Caco-2 (cell line): ENCODE data around the gene CACNG4. TPM values are rescaled to one million over a fixed set of nuclear protein-coding genes. Genes with fewer than 3 reads are reported as not detected.
"Not testable (repeated sequence)": the region's sequence is repeated elsewhere in the genome, so short reads cannot be mapped to it uniquely, and the experiment has no call there.

Experiments used
- BruUV-seq: library from RNA; stranded (reverse); fragments of 400-500 nt; replicated peaks from 2 replicates; lab custom pipeline; 2021; lab: Mats Ljungman, UMichigan
- CTCF ChIA-PET: fragments of 300-600 bp; sonication (Branson Sonifier 250); formaldehyde crosslinking; loops from one replicate; lab custom pipeline; 2022; ENCODE audit warnings: antibody characterized with exemption; lab: Charles Lee
- POLR2A ChIA-PET: fragments of 300-600 bp; sonication (Branson Sonifier 250); formaldehyde crosslinking; loops from one replicate; lab custom pipeline; 2022; ENCODE audit warnings: antibody characterized with exemption; lab: Charles Lee
- DNase-seq, 2 experiments: peaks; one replicate each; pipeline versions ENCODE4 v3.0.0 to v3.0.0-alpha.2; 2020 to 2022
- H3K27me3 ChIP-seq: replicated peaks from 2 replicates; pipeline ENCODE4 v1.6.0; 2011; ENCODE audit warnings: low read length; ENCODE audit not compliant: control insufficient read depth, insufficient read depth
- H3K36me3 ChIP-seq: 2 replicates; pipeline ENCODE4 v1.5.1; 2011; ENCODE audit warnings: low read length; ENCODE audit not compliant: control insufficient read depth, insufficient read depth
- H3K4me1 ChIP-seq: fragments of 250-450 bp; sonication (Bioruptor Pico); 2 replicates; pipeline ENCODE4 v1.5.1; 2020; ENCODE audit warnings: mild to moderate bottlenecking
- H3K4me3 ChIP-seq: 2 replicates; pipeline ENCODE4 v1.5.1; 2011; ENCODE audit warnings: low read depth, mild to moderate bottlenecking, control low read depth, low read length
- H3K9me3 ChIP-seq: fragments of 250-450 bp; sonication (Bioruptor Pico); 2 replicates; pipeline ENCODE4 v1.5.1; 2020; ENCODE audit warnings: mild to moderate bottlenecking, moderate library complexity
- H3K27ac Mint-ChIP-seq: one replicate; pipeline ENCODE4 v1.8.0; 2022; ENCODE audit warnings: mixed read lengths; ENCODE audit not compliant: unreplicated experiment
- H3K27me3 Mint-ChIP-seq: one replicate; pipeline ENCODE4 v1.8.0; 2022; ENCODE audit warnings: mixed read lengths; ENCODE audit not compliant: insufficient read depth, unreplicated experiment
- H3K36me3 Mint-ChIP-seq: one replicate; pipeline ENCODE4 v1.8.0; 2022; ENCODE audit warnings: mild to moderate bottlenecking, mixed read lengths; ENCODE audit not compliant: insufficient read depth, unreplicated experiment
- H3K4me1 Mint-ChIP-seq: one replicate; pipeline ENCODE4 v1.8.0; 2022; ENCODE audit warnings: low read depth, mixed read lengths; ENCODE audit not compliant: unreplicated experiment
- H3K4me3 Mint-ChIP-seq: one replicate; pipeline ENCODE4 v1.8.0; 2022; ENCODE audit warnings: mild to moderate bottlenecking, moderate library complexity, mixed read lengths; ENCODE audit not compliant: unreplicated experiment
- H3K9me3 Mint-ChIP-seq: one replicate; pipeline ENCODE4 v1.8.0; 2022; ENCODE audit warnings: mixed read lengths; ENCODE audit not compliant: unreplicated experiment
- CTCF ChIP-seq, 2 experiments: fragments of 200-600 bp in 1 of 2; IDR thresholded peaks; 1 replicate in 1 of 2; 2 replicates in 1 of 2; pipeline versions ENCODE4 v1.5.1 to v1.8.0; 2011 to 2022; ENCODE audit warnings: antibody characterized with exemption in 1 of 2, control low read depth in 1 of 2, inconsistent platforms in 1 of 2, low read depth in 1 of 2, low read length in 1 of 2, mild to moderate bottlenecking in 1 of 2, moderate library complexity in 1 of 2; ENCODE audit not compliant: insufficient read depth in 1 of 2, severe bottlenecking in 1 of 2, unreplicated experiment in 1 of 2
- intact Hi-C: fragments of 100-400 bp; cut with micrococcal nuclease; formaldehyde crosslinking; loops from one replicate; pipeline ENCODE4 v1.10.0; 2022; ENCODE audit not compliant: unreplicated experiment
- total RNA-seq: library from RNA; stranded (reverse); gene quantifications from 2 replicates; pipeline ENCODE4 v1.2.3, GENCODE V29; 2022

The CACNG4 gene
- total RNA-seq, 1 experiment from 2014 or later, result 12.8 TPM

GRCh38 chr17:66970797-66971196, 6.3 kb downstream of the CACNG4 start:
- H3K9me3 ChIP-seq, result no peaks in the 10 kb centered on the region
- TF ChIP-seq CTCF (IDR thresholded peaks at IDR 0.05; ENCODE audit: insufficient read depth in 1 of 2, low read depth in 1 of 2, low read length in 1 of 2, severe bottlenecking in 1 of 2, unreplicated experiment in 1 of 2), result no peak
- no peak overlapping the region for H3K4me3 ChIP-seq
- Mint-ChIP-seq H3K36me3 (peaks cover 7% of the 10 kb centered on the region), H3K4me1 (peaks cover 32% of the 10 kb centered on the region), H3K27me3 (no peaks in the 10 kb centered on the region), H3K9me3 (no peaks in the 10 kb centered on the region), H3K4me3 (no peak overlapping the region), H3K27ac (peak overlapping the region; percentile 43)
- H3K27me3 ChIP-seq, result no peaks in the 10 kb centered on the region
- intact Hi-C loops, result no loop called here
- DNase-seq, result no peak
- H3K36me3 ChIP-seq, result peaks cover 2% of the 10 kb centered on the region; the same call in 1 of the 2 replicates
- POLR2A ChIA-PET, result no interaction called here
- CTCF ChIA-PET, result interaction anchor here (0.5 to 0.9 kb wide), 2 partner anchors 19 to 127 kb away, joined by 3 read pairs; no protein-coding TSS in a partner anchor
- BruUV-seq, result no TSS peak
- H3K4me1 ChIP-seq, result peaks cover 40% of the 10 kb centered on the region

DNA sequence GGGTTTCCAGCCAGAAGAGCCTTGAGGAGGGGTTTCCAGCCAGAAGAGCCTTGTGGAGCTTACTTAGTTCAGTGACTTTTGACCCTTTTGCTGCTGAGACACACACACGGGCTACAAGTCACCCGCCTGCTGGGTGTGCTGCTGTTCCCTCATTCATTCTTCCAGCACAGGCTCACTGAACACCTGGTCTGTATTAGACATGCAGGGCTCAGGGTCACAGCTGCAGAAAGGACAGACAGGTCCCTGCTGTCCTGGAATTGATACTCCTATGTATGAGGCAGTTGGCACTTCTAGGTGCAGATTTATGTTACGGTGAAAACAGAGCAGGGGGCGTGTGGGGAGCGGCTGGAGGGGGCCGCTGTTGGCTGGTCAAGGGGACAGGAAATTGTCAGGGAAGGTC, 6.8 kb downstream of the CACNG4 start:
- intact Hi-C loops, result no loop called here
- peaks cover 7% of the 10 kb centered on the region for H3K36me3 Mint-ChIP-seq
- no peaks in the 10 kb centered on the region for H3K27me3 ChIP-seq
- no TSS peak for BruUV-seq
- H3K4me1 Mint-ChIP-seq, result peaks cover 32% of the 10 kb centered on the region
- H3K27me3 Mint-ChIP-seq, result no peaks in the 10 kb centered on the region
- H3K4me3 ChIP-seq, result no peak overlapping the region
- H3K36me3 ChIP-seq, result peaks cover 2% of the 10 kb centered on the region; the same call in 1 of the 2 replicates
- no peak overlapping the region for H3K4me3 Mint-ChIP-seq
- DNase-seq, result no peak
- peak overlapping the region; percentile 43 for H3K27ac Mint-ChIP-seq
- H3K4me1 ChIP-seq, result peaks cover 38% of the 10 kb centered on the region
- no peak for TF ChIP-seq CTCF (IDR thresholded peaks at IDR 0.05; ENCODE audit: insufficient read depth in 1 of 2, low read depth in 1 of 2, low read length in 1 of 2, severe bottlenecking in 1 of 2, unreplicated experiment in 1 of 2)
- POLR2A ChIA-PET, result no interaction called here
- CTCF ChIA-PET, result interaction anchor here (0.5 to 0.9 kb wide), 2 partner anchors 19 to 128 kb away, joined by 3 read pairs; no protein-coding TSS in a partner anchor
- no peaks in the 10 kb centered on the region for H3K9me3 Mint-ChIP-seq
- no peaks in the 10 kb centered on the region for H3K9me3 ChIP-seq

- ChIA-PET POLR2A (no interaction called here), CTCF (interaction anchor here (1.0 kb wide), 1 partner anchor 110 kb away, joined by 3 read pairs; no protein-coding TSS in a partner anchor)
- no peaks in the 10 kb centered on the region for H3K36me3 ChIP-seq
- H3K9me3 ChIP-seq, result no peaks in the 10 kb centered on the region
- intact Hi-C loops, result no loop called here
- Mint-ChIP-seq H3K4me1 (peaks cover 32% of the 10 kb centered on the region), H3K4me3 (no peak overlapping the region), H3K9me3 (no peaks in the 10 kb centered on the region), H3K27me3 (no peaks in the 10 kb centered on the region), H3K36me3 (peaks cover 7% of the 10 kb centered on the region), H3K27ac (peak overlapping the region; percentile 43)
- no peaks in the 10 kb centered on the region for H3K27me3 ChIP-seq
- H3K4me3 ChIP-seq, result no peak overlapping the region
- DNase-seq, result no peak
- TF ChIP-seq CTCF (IDR thresholded peaks at IDR 0.05; ENCODE audit: insufficient read depth in 1 of 2, low read depth in 1 of 2, low read length in 1 of 2, severe bottlenecking in 1 of 2, unreplicated experiment in 1 of 2), result no peak
- BruUV-seq, result no TSS peak
- peaks cover 38% of the 10 kb centered on the region for H3K4me1 ChIP-seq
These were observed 7.4 kb downstream of the CACNG4 start for GRCh38 chr17:66971730-66972441.

GRCh38 chr17:66972442-66972830, 7.9 kb downstream of the CACNG4 start:
- BruUV-seq, H3K27ac Mint-ChIP-seq, H3K36me3 ChIP-seq, H3K4me3 Mint-ChIP-seq, DNase-seq, intact Hi-C loops, H3K27me3 ChIP-seq, H3K9me3 ChIP-seq, H3K9me3 Mint-ChIP-seq, POLR2A ChIA-PET, H3K36me3 Mint-ChIP-seq, H3K4me3 ChIP-seq, H3K27me3 Mint-ChIP-seq: not testable (repeated sequence)
- H3K4me1 Mint-ChIP-seq, result peaks cover 32% of the 10 kb centered on the region
- CTCF ChIA-PET, result interaction anchor here (1.0 kb wide), 1 partner anchor 109 kb away, joined by 3 read pairs; no protein-coding TSS in a partner anchor
- peaks cover 38% of the 10 kb centered on the region for H3K4me1 ChIP-seq
